ENCODE measurements around the gene SPTLC3. TPM values are rescaled to one million over a fixed set of nuclear protein-coding genes. Genes with fewer than 3 reads are reported as not detected.

SPTLC3 gene
- total RNA-seq, 1 experiment from 2014 or later: 10.7 TPM

DNA sequence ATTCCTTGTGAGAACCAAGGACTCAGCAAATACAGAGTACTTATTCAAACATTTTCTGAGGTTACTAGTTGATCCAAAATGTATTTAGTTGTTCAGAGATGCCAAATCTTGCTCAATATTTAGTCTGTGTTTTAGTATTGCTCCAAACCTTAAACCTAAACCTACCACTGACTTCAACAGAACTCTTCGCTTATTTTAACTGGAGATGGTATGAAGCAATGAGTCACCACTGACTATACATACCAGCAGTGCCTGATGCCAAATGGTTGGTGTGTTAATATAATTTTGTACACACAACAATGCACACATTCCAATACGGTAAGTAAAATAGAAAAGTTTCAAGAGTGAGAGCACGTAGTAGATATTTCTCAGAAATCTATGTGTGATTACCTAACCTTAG is 1.9 kb upstream of the SPTLC3 start:
- H3K9me2 ChIP-seq (ENCODE audit: insufficient read depth): no peaks in the 10 kb centered on the region; the same call in 1 of the 2 replicates
- H3K4me3 ChIP-seq: no peak overlapping the region
- H4K20me1 ChIP-seq (ENCODE audit: insufficient read depth): no peaks in the 10 kb centered on the region
- H3F3A ChIP-seq (ENCODE audit: insufficient read depth, low read depth): peaks cover 11% of the 10 kb centered on the region; the same call in 1 of the 2 replicates
- no peak overlapping the region for H2AFZ ChIP-seq
- H3K27me3 ChIP-seq (ENCODE audit: insufficient read depth, low read depth): no peaks in the 10 kb centered on the region
- intact Hi-C loops (cut with micrococcal nuclease; ENCODE audit: unreplicated experiment): no loop called here
- H3K27ac ChIP-seq: no peak overlapping the region
- no peak overlapping the region for H3K4me2 ChIP-seq
- H3K9me3 ChIP-seq (ENCODE audit: insufficient read depth, low read depth): no peaks in the 10 kb centered on the region
- no TSS peak for BruUV-seq (replicated peaks)
- no peak for TF ChIP-seq EZH2 (IDR thresholded peaks at IDR 0.05; ENCODE audit: low read depth)
- TF ChIP-seq, protein P1, sequence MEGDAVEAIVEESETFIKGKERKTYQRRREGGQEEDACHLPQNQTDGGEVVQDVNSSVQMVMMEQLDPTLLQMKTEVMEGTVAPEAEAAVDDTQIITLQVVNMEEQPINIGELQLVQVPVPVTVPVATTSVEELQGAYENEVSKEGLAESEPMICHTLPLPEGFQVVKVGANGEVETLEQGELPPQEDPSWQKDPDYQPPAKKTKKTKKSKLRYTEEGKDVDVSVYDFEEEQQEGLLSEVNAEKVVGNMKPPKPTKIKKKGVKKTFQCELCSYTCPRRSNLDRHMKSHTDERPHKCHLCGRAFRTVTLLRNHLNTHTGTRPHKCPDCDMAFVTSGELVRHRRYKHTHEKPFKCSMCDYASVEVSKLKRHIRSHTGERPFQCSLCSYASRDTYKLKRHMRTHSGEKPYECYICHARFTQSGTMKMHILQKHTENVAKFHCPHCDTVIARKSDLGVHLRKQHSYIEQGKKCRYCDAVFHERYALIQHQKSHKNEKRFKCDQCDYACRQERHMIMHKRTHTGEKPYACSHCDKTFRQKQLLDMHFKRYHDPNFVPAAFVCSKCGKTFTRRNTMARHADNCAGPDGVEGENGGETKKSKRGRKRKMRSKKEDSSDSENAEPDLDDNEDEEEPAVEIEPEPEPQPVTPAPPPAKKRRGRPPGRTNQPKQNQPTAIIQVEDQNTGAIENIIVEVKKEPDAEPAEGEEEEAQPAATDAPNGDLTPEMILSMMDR (conservative IDR thresholded peaks at IDR 0.05): no peak
- H3K4me1 ChIP-seq (replicated peaks; ENCODE audit: insufficient read depth): peaks cover 28% of the 10 kb centered on the region
- no peak for DNase-seq
- CTCF ChIA-PET: no interaction called here
- no peaks in the 10 kb centered on the region for H3K36me3 ChIP-seq (ENCODE audit: low read depth)
- no peaks in the 10 kb centered on the region for H3K79me2 ChIP-seq (ENCODE audit: low read depth)
- POLR2A ChIA-PET (ENCODE audit: unreplicated experiment): no interaction called here

- no peaks in the 10 kb centered on the region for H3K27me3 ChIP-seq (ENCODE audit: insufficient read depth, low read depth)
- CTCF ChIA-PET: interaction anchor here (0.6 kb wide), 1 partner anchor 158 kb away, joined by 3 read pairs; no protein-coding TSS in a partner anchor
- no peak overlapping the region for H2AFZ ChIP-seq
- H3K4me3 ChIP-seq: no peak overlapping the region
- H3K9me3 ChIP-seq (ENCODE audit: insufficient read depth, low read depth): no peaks in the 10 kb centered on the region
- H3K4me1 ChIP-seq (replicated peaks; ENCODE audit: insufficient read depth): peaks cover 28% of the 10 kb centered on the region
- intact Hi-C loops (cut with micrococcal nuclease; ENCODE audit: unreplicated experiment): no loop called here
- no peaks in the 10 kb centered on the region for H3K79me2 ChIP-seq (ENCODE audit: low read depth)
- H3K36me3 ChIP-seq (ENCODE audit: low read depth): no peaks in the 10 kb centered on the region
- no peaks in the 10 kb centered on the region for H4K20me1 ChIP-seq (ENCODE audit: insufficient read depth)
- peaks cover 11% of the 10 kb centered on the region; the same call in 1 of the 2 replicates for H3F3A ChIP-seq (ENCODE audit: insufficient read depth, low read depth)
- no TSS peak for BruUV-seq (replicated peaks)
- POLR2A ChIA-PET (ENCODE audit: unreplicated experiment): no interaction called here
- H3K27ac ChIP-seq: no peak overlapping the region
- H3K9me2 ChIP-seq (ENCODE audit: insufficient read depth): no peaks in the 10 kb centered on the region
- H3K4me2 ChIP-seq: no peak overlapping the region
- TF ChIP-seq, protein P1 (conservative IDR thresholded peaks at IDR 0.05): no peak
- no peak for TF ChIP-seq EZH2 (IDR thresholded peaks at IDR 0.05; ENCODE audit: low read depth)
- no peak for DNase-seq
These were observed 1.2 kb upstream of the SPTLC3 start for GRCh38 chr20:13007596-13007995.

- Histone ChIP-seq H3K36me3 (ENCODE audit: low read depth) (no peaks in the 10 kb centered on the region), H3K4me2 (peak overlapping the region; percentile 73), H2AFZ (peak overlapping the region; percentile 56), H3K4me3 (peak overlapping the region; percentile 50), H3K27ac (peak overlapping the region; percentile 63), H3K79me2 (ENCODE audit: low read depth) (no peaks in the 10 kb centered on the region), H4K20me1 (ENCODE audit: insufficient read depth) (no peaks in the 10 kb centered on the region), H3F3A (ENCODE audit: insufficient read depth, low read depth) (peaks cover 11% of the 10 kb centered on the region; the same call in 1 of the 2 replicates), H3K9me2 (ENCODE audit: insufficient read depth) (no peaks in the 10 kb centered on the region), H3K4me1 (replicated peaks; ENCODE audit: insufficient read depth) (peaks cover 28% of the 10 kb centered on the region), H3K9me3 (ENCODE audit: insufficient read depth, low read depth) (no peaks in the 10 kb centered on the region), H3K27me3 (ENCODE audit: insufficient read depth, low read depth) (no peaks in the 10 kb centered on the region)
- DNase-seq: peak; percentile 38 to 72
- no TSS peak for BruUV-seq (replicated peaks)
- TF ChIP-seq EZH2 (IDR thresholded peaks at IDR 0.05; ENCODE audit: low read depth): no peak
- TF ChIP-seq, protein P1 (conservative IDR thresholded peaks at IDR 0.05): no peak
- ChIA-PET POLR2A (ENCODE audit: unreplicated experiment) (interaction anchor here (0.5 to 0.7 kb wide), 5 partner anchors 13 to 742 kb away, joined by 3 to 11 read pairs (median 5); no protein-coding TSS in a partner anchor), CTCF (interaction anchor here (0.7 kb wide), 3 partner anchors 39 to 450 kb away, joined by 3 to 6 read pairs (median 5); no protein-coding TSS in a partner anchor)
- intact Hi-C loops (cut with micrococcal nuclease; ENCODE audit: unreplicated experiment): loop anchor here (1.0 to 2.0 kb wide), 7 partner anchors 20 to 95 kb away; no protein-coding TSS in a partner anchor
These were observed 1.1 kb downstream of the SPTLC3 start for GRCh38 chr20:13009682-13010406.
